BJ (cell line): ENCODE measurements around the gene CXCL14. TPM values are rescaled to one million over a fixed set of nuclear protein-coding genes. Genes with fewer than 3 reads are reported as not detected.

ENCODE experiments used
- CTCF ChIA-PET: fragments of 350-600 bp; formaldehyde crosslinking; extraction: SDS; loops from one replicate; lab custom pipeline; 2021; ENCODE audit warnings: antibody characterized with exemption, inconsistent platforms; lab: Yijun Ruan, JAX
- POLR2A ChIA-PET: fragments of 300-600 bp; sonication (Branson Sonifier 250); formaldehyde crosslinking; extraction: SDS; loops from one replicate; lab custom pipeline; 2021; ENCODE audit warnings: antibody characterized with exemption; lab: Charles Lee
- DNase-seq: peaks from one replicate; pipeline ENCODE4 v3.0.0-alpha.2; 2011; ENCODE audit warnings: low read depth
- H3K27me3 ChIP-seq: 2 replicates; pipeline ENCODE4 v1.6.0; 2011; ENCODE audit warnings: low read length; ENCODE audit not compliant: control insufficient read depth, insufficient read depth
- H3K36me3 ChIP-seq: 2 replicates; pipeline ENCODE4 v1.5.1; 2011; ENCODE audit warnings: low read length; ENCODE audit not compliant: control insufficient read depth, insufficient read depth
- H3K4me3 ChIP-seq: 2 replicates; pipeline ENCODE4 v1.5.1; 2011; ENCODE audit warnings: low read depth, mild to moderate bottlenecking, control low read depth, low read length
- CTCF ChIP-seq: IDR thresholded peaks from 2 replicates; pipeline ENCODE4 v1.5.1; 2011; ENCODE audit warnings: low read depth, mild to moderate bottlenecking, control low read depth, inconsistent platforms, low read length, moderate library complexity; ENCODE audit not compliant: insufficient read depth
- polyA plus RNA-seq: library from polyadenylated mRNA; depleted of rRNA; stranded (reverse); fragments of >200 nt; gene quantifications from 2 replicates; pipeline ENCODE4 v1.2.3, GENCODE V29; 2011

The CXCL14 gene
- polyA plus RNA-seq, 1 experiment, result 1.6 TPM

GRCh38 chr5:135592312-135593045 lies 13.7 kb upstream of the CXCL14 start:
- Histone ChIP-seq H3K36me3 (no peaks in the 10 kb centered on the region), H3K4me3 (no peak overlapping the region), H3K27me3 (peaks cover 9% of the 10 kb centered on the region)
- CTCF ChIA-PET, result interaction anchor here (0.7 kb wide), 1 partner anchor 26 kb away, joined by 3 read pairs; no protein-coding TSS in a partner anchor
- no peak for DNase-seq
- POLR2A ChIA-PET, result interaction anchor here (0.6 kb wide), 1 partner anchor 137 kb away, joined by 3 read pairs; no protein-coding TSS in a partner anchor
- TF ChIP-seq CTCF, result no peak

GRCh38 chr5:135591277-135591676 lies 12.5 kb upstream of the CXCL14 start:
- ChIA-PET CTCF (interaction anchor here (0.7 to 1.2 kb wide), 2 partner anchors 9 to 26 kb away, joined by 3 to 4 read pairs; no protein-coding TSS in a partner anchor), POLR2A (no interaction called here)
- Histone ChIP-seq H3K4me3 (no peak overlapping the region), H3K36me3 (no peaks in the 10 kb centered on the region), H3K27me3 (peaks cover 14% of the 10 kb centered on the region)
- no peak for TF ChIP-seq CTCF
- DNase-seq, result no peak

- peaks cover 20% of the 10 kb centered on the region for H3K27me3 ChIP-seq
- H3K36me3 ChIP-seq, result no peaks in the 10 kb centered on the region
- ChIA-PET CTCF (no interaction called here), POLR2A (no interaction called here)
- TF ChIP-seq CTCF, result no peak
- DNase-seq, result no peak
- H3K4me3 ChIP-seq, result no peak overlapping the region
Observed at GRCh38 chr5:135589152-135589551, 10.4 kb upstream of the CXCL14 start.

- CTCF ChIA-PET, result interaction anchor here (1.1 to 1.2 kb wide), 2 partner anchors 22 to 29 kb away, joined by 3 to 4 read pairs; no protein-coding TSS in a partner anchor
- TF ChIP-seq CTCF, result no peak
- H3K27me3 ChIP-seq, result peaks cover 23% of the 10 kb centered on the region
- no peaks in the 10 kb centered on the region for H3K36me3 ChIP-seq
- DNase-seq, result no peak
- POLR2A ChIA-PET, result no interaction called here
- no peak overlapping the region for H3K4me3 ChIP-seq
Observed at GRCh38 chr5:135587721-135588663, 9.2 kb upstream of the CXCL14 start.

- no peak for TF ChIP-seq CTCF
- ChIA-PET POLR2A (no interaction called here), CTCF (interaction anchor here (0.6 kb wide), 1 partner anchor 27 kb away, joined by 3 read pairs; no protein-coding TSS in a partner anchor)
- no peaks in the 10 kb centered on the region for H3K36me3 ChIP-seq
- peaks cover 32% of the 10 kb centered on the region for H3K27me3 ChIP-seq
- no peak overlapping the region for H3K4me3 ChIP-seq
- DNase-seq, result no peak
Observed at GRCh38 chr5:135584918-135585317, 6.1 kb upstream of the CXCL14 start.
